A673 (cell line): ENCODE measurements around the gene FGF7.

Experiments used
- CTCF ChIP-seq: fragments of 300-800, 200-600 bp; sonication (generic); conservative IDR thresholded peaks from 2 replicates; pipeline ENCODE4 v1.5.1; 2017; ENCODE audit warnings: low read depth, mild to moderate bottlenecking, antibody characterized with exemption, low read length, moderate library complexity, mixed read lengths
- EZH2 ChIP-seq: fragments of 200-600 bp; sonication (generic); IDR thresholded peaks from 2 replicates; pipeline ENCODE4 v1.6.1; 2017; ENCODE audit warnings: borderline replicate concordance, low read depth, mild to moderate bottlenecking, mixed read lengths, antibody characterized with exemption, low read length; ENCODE audit not compliant: poor library complexity, severe bottlenecking

DNA sequence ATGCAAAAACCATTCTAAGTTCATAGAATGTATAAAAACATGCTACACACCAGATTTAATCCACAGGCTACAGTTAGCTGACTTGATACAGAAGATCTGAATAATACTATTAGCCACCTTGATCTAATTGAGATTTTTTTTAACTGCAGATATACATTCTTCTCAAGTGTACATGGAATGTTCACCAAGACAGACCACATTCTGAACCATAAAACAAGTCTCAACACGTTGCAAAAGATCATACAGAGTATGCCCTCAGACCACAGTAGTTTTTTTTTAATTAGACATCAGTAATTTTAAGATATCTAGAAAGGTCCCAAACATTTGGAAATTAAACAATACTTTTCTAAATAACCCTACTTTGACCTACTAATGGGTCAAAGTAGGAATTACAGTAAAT lies 83.3 kb downstream of the FGF7 start:
- TF ChIP-seq CTCF (no peak), EZH2 (no peak)
